Glutamatergic neuron (in vitro differentiated cells): ENCODE results near the gene DNMT3A. TPM values are rescaled to one million over a fixed set of nuclear protein-coding genes. Genes with fewer than 3 reads are reported as not detected.
"Not testable (repeated sequence)": the region's sequence is repeated elsewhere in the genome, so short reads cannot be mapped to it uniquely, and the experiment has no call there.

ENCODE experiments used
- DNase-seq: peaks from one replicate; pipeline ENCODE4 v3.0.0; 2022
- H3K27ac Mint-ChIP-seq: one replicate; pipeline ENCODE4 v1.8.0; 2020; ENCODE audit warnings: mild to moderate bottlenecking, mixed read lengths, inconsistent platforms; ENCODE audit not compliant: unreplicated experiment
- H3K27me3 Mint-ChIP-seq: one replicate; pipeline ENCODE4 v1.8.0; 2020; ENCODE audit warnings: mild to moderate bottlenecking, moderate library complexity, mixed read lengths, inconsistent platforms; ENCODE audit not compliant: unreplicated experiment
- H3K36me3 Mint-ChIP-seq: one replicate; pipeline ENCODE4 v1.8.0; 2020; ENCODE audit warnings: mild to moderate bottlenecking, mixed read lengths, inconsistent platforms; ENCODE audit not compliant: unreplicated experiment
- H3K4me1 Mint-ChIP-seq: one replicate; pipeline ENCODE4 v1.8.0; 2020; ENCODE audit warnings: mild to moderate bottlenecking, low read depth, mixed read lengths, inconsistent platforms; ENCODE audit not compliant: unreplicated experiment
- H3K4me3 Mint-ChIP-seq: one replicate; pipeline ENCODE4 v1.8.0; 2020; ENCODE audit warnings: mild to moderate bottlenecking, mixed read lengths, inconsistent platforms; ENCODE audit not compliant: unreplicated experiment
- H3K9me3 Mint-ChIP-seq: one replicate; pipeline ENCODE4 v1.8.0; 2020; ENCODE audit warnings: mild to moderate bottlenecking, moderate library complexity, mixed read lengths, inconsistent platforms; ENCODE audit not compliant: unreplicated experiment
- total RNA-seq: library from RNA; stranded (reverse); fragmentation: NEBNext Ultra II Directional; extraction: Animal tissue kit (Norgen Biotek cat#: 25700); gene quantifications from one replicate; pipeline ENCODE4 v1.2.1, GENCODE V29; 2021; ENCODE audit not compliant: unreplicated experiment
- TF ChIP-seq, protein P1 (sequence below): fragments of 200-600 bp; sonication (generic); IDR thresholded peaks from one replicate; pipeline ENCODE4 v1.5.0; 2021; ENCODE audit not compliant: partially characterized antibody, unreplicated experiment

Gene DNMT3A
- total RNA-seq, 1 donor from 2014 or later = 175 TPM

DNA sequence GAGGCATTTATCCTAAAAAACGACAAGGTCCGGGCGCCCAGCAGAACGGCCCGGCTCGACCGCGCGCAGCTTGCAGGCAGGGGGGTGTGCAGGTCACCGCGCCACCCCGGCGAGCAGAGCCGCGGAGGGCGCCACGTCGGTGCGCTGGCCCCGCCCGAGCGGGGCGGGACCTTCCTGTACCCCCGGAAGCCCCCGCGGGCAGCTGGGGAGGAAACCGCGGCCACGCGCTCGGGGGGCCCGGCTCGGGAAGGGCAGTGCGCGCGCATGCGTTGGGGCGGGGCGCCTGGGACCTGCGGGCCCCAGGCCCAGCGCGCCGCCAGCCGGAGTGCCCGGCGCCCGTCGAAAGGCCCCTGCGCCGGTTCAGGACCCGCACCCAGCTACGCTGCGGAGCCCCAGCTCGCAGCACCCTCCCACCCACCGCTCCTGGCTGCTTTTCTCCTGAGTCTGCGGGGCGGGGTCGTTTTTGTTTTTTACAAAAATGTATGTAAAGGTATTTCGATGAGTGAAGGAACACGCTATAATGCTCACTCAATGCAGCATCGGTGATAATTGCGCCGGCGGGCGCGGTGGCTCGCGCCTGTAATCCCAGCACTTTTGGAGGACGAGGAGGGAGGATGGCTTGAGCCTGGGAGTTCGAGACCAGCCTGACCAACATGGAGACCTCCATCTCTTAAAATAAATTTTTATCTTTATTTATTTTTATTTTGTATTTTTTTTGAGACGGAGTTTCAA, 125.6 kb downstream of the DNMT3A start:
- Mint-ChIP-seq H3K4me1 (peaks cover 3% of the 10 kb centered on the region), H3K27ac (no peak overlapping the region), H3K36me3 (no peaks in the 10 kb centered on the region), H3K4me3 (peak overlapping the region; percentile 47), H3K27me3 (no peaks in the 10 kb centered on the region), H3K9me3 (no peaks in the 10 kb centered on the region)
- DNase-seq = peak; percentile 52
- TF ChIP-seq, protein P1, sequence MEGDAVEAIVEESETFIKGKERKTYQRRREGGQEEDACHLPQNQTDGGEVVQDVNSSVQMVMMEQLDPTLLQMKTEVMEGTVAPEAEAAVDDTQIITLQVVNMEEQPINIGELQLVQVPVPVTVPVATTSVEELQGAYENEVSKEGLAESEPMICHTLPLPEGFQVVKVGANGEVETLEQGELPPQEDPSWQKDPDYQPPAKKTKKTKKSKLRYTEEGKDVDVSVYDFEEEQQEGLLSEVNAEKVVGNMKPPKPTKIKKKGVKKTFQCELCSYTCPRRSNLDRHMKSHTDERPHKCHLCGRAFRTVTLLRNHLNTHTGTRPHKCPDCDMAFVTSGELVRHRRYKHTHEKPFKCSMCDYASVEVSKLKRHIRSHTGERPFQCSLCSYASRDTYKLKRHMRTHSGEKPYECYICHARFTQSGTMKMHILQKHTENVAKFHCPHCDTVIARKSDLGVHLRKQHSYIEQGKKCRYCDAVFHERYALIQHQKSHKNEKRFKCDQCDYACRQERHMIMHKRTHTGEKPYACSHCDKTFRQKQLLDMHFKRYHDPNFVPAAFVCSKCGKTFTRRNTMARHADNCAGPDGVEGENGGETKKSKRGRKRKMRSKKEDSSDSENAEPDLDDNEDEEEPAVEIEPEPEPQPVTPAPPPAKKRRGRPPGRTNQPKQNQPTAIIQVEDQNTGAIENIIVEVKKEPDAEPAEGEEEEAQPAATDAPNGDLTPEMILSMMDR = no peak

DNA sequence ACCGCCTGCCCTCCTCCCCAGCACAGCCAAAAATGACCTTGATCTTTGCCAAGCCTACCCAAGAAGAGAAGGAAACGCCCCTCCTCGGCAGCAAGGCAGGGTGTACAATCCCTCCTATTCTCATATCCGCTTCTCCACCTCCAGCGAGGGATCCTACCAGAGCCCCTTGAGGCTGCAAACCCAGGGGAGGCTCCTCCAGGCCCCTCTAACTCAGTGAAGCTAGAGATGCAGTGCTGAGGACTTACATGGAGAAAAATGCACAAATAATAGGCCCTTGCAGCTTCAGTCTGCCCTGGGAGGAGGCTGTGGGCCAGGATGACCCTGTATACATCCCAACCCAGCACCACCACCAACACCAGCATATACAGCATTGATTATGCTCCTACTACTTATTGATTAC, 126.5 kb downstream of the DNMT3A start:
- peak overlapping the region; percentile 2 for H3K27ac Mint-ChIP-seq

DNA sequence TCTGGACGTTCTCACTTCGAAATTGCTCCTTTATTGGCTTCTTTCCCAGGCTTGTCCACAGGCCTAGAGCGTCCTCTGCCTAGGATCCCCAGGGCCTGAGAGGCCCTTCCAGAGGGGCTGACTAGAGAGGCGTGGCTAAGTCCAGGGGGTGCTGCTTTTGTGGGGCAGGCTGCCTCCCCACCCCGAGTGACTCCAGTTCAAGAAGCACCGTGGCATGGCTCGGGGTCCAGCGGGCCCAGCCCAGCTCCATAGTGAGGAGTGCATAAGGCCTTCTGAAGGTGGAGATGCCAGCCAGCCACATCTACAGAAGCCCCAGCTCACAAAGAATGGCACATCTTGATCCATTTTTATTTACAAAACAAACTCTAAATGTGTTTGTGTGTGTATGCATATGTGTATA, 128.5 kb downstream of the DNMT3A start:
- Mint-ChIP-seq H3K4me3 (no peak overlapping the region), H3K27ac (peak overlapping the region; percentile 44), H3K4me1 (peaks cover 3% of the 10 kb centered on the region), H3K9me3 (peaks cover 1% of the 10 kb centered on the region), H3K36me3 (no peaks in the 10 kb centered on the region), H3K27me3 (no peaks in the 10 kb centered on the region)
- DNase-seq = no peak
- TF ChIP-seq, protein P1 = no peak

More for the DNA sequence above, 126.5 kb downstream of the DNMT3A start:
- Mint-ChIP-seq H3K27me3 (no peaks in the 10 kb centered on the region), H3K9me3 (peaks cover 1% of the 10 kb centered on the region), H3K4me1 (peaks cover 3% of the 10 kb centered on the region), H3K36me3 (no peaks in the 10 kb centered on the region), H3K4me3 (peak overlapping the region; percentile 47)
- no peak for DNase-seq
- TF ChIP-seq, protein P1 = no peak

DNA sequence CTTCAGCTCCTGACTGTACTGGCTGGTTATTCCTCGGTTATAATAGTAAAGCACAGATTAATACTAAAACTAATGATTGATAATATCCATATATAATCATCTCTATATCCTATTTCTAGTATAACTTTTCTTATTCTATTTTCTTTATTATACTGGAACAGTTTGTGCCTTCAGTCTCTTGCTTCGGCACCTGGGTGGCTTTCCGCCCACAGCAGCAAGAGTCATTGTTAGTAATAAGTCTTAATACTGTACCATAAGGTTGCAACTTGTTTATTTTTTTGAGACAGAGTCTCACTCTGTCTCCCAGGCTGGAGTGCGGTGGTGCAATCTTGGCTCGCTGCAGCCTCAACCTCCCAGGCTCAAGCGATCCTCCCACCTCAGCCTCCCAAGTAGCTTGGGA, 130.8 kb downstream of the DNMT3A start:
- DNase-seq, H3K4me3 Mint-ChIP-seq, H3K27ac Mint-ChIP-seq, H3K36me3 Mint-ChIP-seq, H3K4me1 Mint-ChIP-seq, H3K9me3 Mint-ChIP-seq, H3K27me3 Mint-ChIP-seq: not testable (repeated sequence)

DNA sequence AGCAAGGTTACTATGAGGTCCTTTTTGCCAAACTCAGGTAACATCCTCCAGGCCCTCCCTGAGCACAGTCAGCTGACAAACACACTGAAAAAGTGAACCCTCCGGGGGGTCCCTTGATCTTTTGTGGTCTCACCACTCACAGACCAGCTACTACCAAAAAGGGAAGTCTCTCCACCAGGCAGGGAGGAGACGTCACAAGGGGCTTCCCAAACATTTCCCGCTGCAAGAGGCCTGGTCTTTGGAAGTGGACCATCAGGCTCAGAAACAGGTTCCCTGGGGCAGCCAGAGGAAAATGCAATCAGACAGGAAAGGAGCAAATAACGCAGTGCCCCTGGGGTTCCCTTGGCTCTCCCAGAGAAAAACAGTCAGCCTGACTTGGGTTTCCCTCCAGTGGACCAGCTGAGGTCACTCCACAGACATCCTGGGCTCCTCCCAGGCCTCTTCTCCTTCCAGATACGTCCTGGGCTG, 134.6 kb downstream of the DNMT3A start:
- H3K9me3 Mint-ChIP-seq = peaks cover 3% of the 10 kb centered on the region
- no peaks in the 10 kb centered on the region for H3K36me3 Mint-ChIP-seq
- no peak overlapping the region for H3K27ac Mint-ChIP-seq
- no peaks in the 10 kb centered on the region for H3K27me3 Mint-ChIP-seq
- TF ChIP-seq, protein P1 = no peak
- H3K4me1 Mint-ChIP-seq = no peaks in the 10 kb centered on the region
- no peak overlapping the region for H3K4me3 Mint-ChIP-seq
- DNase-seq = no peak
